ENCODE measurements around the gene RNGTT. TPM values are rescaled to one million over a fixed set of nuclear protein-coding genes. Genes with fewer than 3 reads are reported as not detected.

The RNGTT gene
- total and polyA plus RNA-seq, 10 of the 15 experiments (the other 5 are each of a cell fraction or from before 2014, with no cell fraction given) = 7.7 to 30.4 (median 22.2) TPM

- TF ChIP-seq PRDM15 (CRISPR knock-in tag; IDR thresholded peaks at IDR 0.05) (no peak), NKRF (conservative IDR thresholded peaks at IDR 0.05) (no peak), ASH2L (IDR thresholded peaks at IDR 0.05; ENCODE audit: borderline replicate concordance, low read depth) (no peak), TCF7 (IDR thresholded peaks at IDR 0.05; ENCODE audit: borderline replicate concordance) (no peak), ZNF24 (IDR thresholded peaks at IDR 0.05) (no peak), E4F1 (IDR thresholded peaks at IDR 0.05; ENCODE audit: borderline replicate concordance, partially characterized antibody) (no peak), BCLAF1 (IDR thresholded peaks at IDR 0.05) (no peak), ZBTB4 (CRISPR knock-in tag; IDR thresholded peaks at IDR 0.05) (no peak)
Observed at GRCh38 chr6:88741071-88741470, 222.3 kb downstream of the RNGTT start (continued).
